Right forelimb (tissue), 1 donor: Measurements from ENCODE around the gene GATAD2A.
A peak's percentile ranks its signal among the peaks of the same experiment; 100 is the strongest.

ENCODE experiments used
- DNase-seq: peaks from one replicate; pipeline ENCODE4 v3.0.0-alpha.2; 2018

Gene GATAD2A

DNA sequence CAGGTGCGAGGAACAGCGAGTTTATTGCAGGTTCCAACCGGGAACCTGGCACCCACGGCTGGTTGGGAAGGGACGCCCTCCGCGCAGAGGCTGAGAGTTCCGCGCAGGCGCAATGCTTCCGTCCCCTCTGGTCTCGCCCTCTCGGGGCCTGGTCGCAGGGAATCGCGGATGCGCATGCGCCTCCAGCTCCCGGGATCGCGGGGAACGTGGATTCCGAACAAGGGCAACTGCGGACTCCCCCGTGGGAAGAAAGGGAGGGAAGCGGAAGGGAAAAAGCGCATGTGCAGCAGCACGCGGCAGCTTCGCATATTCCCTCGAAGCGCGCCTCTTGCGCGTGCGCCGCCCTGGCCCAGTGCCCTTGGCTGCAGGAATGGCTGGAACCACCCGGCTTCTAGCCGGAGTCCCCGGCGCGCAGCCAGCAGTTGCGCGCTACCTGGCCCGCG, 108.8 kb downstream of the GATAD2A start:
- DNase-seq = peak; percentile 82

GRCh38 chr19:19514881-19515641, 109.6 kb downstream of the GATAD2A start, which contains the start of gene TSSK6:
Gene TSSK6, minus strand, starts transcription at chr19:19515548. Its CDS starts 121 bp downstream, at chr19:19515427.
- no peak for DNase-seq

GRCh38 chr19:19515642-19516519, 110.4 kb downstream of the GATAD2A start, which contains the start of gene NDUFA13:
Gene NDUFA13, plus strand, starts transcription at chr19:19516225. Its CDS starts 14 bp downstream, at chr19:19516239.
- peak; percentile 98 for DNase-seq

DNA sequence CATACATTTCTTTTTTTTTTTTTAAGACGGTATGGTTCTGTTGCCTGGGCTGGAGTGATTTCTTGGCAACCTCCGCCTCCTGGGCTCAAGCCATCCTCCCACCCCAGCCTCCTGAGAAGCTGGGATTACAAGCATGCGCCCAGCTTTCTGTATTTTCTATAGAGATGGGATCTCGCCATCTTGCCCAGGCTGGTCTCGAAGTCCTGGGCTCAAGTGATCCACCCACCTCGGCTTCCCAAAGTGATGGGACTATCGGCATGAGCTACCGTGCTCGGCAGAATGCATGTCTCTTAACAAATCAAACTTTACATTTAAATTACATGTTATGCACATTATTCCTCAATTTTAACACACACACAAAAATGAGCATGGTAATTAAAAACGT, 111.8 kb downstream of the GATAD2A start:
- no peak for DNase-seq

DNA sequence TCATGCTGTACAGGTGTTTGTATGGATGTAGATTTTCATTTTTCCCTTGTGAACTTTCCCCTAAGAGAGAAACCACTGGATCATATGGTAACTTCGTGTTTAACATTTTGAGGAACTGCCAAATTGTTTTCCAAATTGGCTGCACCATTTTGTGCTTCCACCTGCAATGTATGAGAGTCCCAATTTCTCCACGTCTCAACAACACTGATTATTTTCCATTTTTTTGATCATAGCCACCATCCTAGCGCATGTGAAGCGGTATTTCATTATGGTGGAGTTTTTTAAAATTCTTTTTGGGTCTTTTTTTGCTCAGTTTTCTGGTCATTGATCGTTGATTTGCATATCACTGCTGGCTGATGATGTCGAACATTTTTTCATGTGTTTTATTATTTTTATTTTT, 115.5 kb downstream of the GATAD2A start:
- no peak for DNase-seq

DNA sequence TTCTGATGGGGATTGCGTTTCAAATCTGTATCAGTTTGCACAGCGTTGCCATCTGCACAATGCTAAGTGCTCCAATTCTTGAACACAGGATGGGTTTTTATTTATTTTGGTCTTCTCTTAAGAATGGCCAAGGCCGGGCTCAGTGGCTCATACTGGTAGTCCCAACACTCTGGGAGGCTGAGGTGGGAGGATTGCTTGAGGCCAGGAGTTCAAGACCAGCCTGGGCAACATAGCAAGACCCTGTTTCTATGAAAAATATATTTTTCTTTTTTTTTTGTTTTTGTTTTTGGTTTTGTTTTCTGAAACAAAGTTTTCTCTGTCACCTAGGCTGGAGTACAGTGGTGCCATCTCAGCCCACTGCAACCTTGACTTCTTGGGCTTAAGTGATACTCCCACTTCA, 117.7 kb downstream of the GATAD2A start:
- DNase-seq = no peak

DNA sequence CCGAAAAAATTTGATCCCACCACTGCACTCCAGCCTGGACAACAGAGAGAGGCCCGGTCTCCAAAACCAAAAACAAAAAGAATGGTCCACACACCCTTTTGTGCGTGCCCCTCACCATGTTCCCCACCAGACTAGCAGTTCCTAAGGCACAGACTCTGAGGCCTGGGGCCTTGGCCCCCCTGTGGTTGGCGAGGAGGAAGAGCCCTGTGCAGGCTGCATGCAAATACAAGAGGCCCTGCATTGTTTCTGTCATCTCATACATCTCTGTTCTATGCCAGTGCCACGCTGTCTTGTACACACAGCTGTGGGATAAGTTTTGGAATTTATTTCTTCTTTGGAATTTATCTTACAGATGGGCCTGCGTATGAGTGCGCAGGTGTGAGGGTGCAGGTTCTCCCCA, 118.6 kb downstream of the GATAD2A start:
- no peak for DNase-seq

DNA sequence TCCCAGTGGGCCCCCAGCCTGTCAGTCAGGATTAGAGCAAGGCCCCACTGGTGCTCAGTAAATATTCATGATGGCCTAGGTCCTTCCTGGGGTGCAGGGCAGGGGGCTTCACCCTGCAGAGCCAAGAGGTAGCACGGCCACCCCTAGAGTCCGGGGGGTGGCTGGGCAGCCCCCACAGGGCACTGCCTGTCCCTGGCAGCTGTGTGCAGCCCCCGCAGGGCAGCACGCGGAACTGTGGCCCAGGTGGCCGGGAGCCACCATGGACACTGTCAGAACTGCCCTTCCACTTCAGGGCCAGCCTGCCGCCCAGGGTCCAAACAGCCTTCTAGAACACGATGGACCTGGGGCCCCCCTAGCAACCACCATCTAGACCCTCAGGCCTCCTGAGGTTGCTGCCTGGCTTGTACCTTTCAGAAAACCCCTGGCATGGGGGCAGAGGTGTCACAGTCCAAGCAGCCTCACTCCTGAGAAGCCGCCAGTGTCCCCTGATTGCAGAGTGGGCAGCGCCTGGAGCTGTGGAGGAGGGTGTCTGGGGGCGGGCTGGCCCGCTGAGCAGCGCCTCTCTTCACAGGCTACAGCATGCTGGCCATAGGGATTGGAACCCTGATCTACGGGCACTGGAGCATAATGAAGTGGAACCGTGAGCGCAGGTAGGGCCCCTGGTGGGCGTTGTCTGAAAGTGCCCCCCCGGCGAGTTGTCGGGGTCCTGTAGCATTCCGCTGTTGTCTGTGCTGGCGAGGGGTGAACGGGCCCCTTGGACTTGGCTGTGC, 120.3 kb downstream of the GATAD2A start:
- DNase-seq = no peak

DNA sequence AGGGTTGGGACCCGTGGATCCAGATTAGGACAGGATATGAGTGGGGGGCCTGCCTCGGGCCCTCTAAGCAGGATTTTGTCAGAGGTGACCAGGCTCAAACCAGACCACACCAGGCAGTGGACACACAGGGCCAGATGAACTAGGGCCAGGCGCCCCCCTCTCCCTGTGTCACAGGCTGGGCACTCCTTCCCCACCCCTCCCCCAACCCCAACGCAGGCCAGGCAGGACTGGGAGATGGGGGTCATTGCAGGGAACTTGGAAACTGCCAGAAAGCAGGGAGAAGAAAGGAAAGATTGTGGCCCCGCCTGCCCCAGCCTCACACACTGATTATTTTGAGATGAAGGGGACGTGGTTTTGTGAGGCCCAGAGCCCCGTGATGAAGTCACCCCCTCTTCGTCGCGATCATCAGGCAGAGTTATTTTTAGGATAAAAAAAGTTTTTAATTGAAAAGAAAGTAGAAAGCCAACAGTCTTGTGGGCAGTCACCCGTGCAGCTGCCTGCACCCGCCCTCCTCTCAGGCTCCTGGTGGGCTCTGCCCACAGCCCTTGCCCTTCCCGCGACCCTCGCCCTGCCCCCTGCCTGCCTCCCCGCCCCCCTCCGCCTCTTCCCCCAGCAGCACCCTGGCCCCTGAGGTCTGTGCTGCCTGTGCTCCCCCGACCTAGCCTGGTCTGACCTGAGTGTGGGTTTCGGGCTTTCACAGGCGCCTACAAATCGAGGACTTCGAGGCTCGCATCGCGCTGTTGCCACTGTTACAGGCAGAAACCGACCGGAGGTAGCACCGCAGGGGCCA, 121.3 kb downstream of the GATAD2A start:
- DNase-seq = no peak

GRCh38 chr19:19527371-19527656, 121.8 kb downstream of the GATAD2A start:
- no peak for DNase-seq

DNA sequence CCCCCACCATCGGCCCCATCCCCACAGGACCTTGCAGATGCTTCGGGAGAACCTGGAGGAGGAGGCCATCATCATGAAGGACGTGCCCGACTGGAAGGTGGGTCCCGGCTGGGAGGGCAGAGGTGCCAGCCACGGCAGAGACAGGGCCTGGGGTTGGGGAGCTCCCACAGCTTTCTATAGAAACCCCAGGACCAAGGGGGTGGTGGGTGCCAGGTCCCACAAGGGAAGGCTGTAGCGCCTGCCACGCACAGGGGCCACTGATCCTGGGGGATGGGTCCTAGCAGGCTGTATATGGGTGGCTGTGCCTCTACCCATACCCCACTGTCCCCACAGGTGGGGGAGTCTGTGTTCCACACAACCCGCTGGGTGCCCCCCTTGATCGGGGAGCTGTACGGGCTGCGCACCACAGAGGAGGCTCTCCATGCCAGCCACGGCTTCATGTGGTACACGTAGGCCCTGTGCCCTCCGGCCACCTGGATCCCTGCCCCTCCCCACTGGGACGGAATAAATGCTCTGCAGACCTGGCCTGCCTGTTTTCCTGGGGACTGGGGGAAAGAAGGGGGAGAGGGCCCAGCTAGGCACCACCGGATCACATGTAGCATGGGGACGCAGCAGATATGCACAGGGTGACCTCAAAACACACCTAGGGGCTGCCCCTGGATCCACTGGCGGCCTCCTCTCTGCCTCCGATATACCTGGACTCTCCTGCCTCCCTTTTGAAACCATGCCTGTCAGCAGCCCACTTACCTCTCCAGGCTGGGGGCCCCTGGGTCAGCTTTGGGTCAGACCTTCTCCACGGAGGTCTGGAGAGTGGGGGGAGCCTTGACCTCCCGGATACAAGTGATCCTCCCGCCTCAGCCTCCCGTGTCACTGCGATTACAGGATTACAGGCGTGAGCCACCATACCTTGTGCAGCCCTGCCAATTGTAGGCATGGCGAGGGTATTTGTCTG, 122.5 kb downstream of the GATAD2A start:
- DNase-seq = no peak

GRCh38 chr19:19528721-19529490, 123.4 kb downstream of the GATAD2A start, which contains the start of gene YJEFN3:
Gene YJEFN3, plus strand, starts transcription at chr19:19528911. Its CDS starts 22 bp downstream, at chr19:19528933.
- DNase-seq = no peak

GRCh38 chr19:19529783-19530422, 124.4 kb downstream of the GATAD2A start:
- DNase-seq = no peak

DNA sequence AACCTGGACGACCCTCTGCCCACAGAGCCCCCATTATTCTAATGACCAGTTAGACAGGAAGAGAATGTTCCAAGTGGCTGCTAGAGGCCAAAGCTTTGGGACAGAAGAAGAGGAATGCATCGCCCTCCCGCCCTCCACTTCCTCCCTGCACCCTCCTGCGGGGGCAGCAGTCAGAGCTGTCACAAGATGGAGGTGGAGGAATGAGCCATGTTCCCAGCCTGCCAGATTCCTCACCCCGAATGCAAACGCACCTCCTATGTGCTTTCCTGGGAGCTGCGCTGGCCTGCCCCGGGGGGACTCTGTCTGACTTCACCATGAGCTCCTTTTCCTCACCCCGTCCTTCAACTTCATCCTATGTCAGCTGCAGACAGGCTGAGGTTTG, 124.9 kb downstream of the GATAD2A start:
- DNase-seq = no peak

- DNase-seq = no peak
These were observed 125.4 kb downstream of the GATAD2A start for GRCh38 chr19:19530889-19531288.

- DNase-seq = peak; percentile 91
These were observed 126.7 kb downstream of the GATAD2A start for GRCh38 chr19:19531951-19532805.

DNA sequence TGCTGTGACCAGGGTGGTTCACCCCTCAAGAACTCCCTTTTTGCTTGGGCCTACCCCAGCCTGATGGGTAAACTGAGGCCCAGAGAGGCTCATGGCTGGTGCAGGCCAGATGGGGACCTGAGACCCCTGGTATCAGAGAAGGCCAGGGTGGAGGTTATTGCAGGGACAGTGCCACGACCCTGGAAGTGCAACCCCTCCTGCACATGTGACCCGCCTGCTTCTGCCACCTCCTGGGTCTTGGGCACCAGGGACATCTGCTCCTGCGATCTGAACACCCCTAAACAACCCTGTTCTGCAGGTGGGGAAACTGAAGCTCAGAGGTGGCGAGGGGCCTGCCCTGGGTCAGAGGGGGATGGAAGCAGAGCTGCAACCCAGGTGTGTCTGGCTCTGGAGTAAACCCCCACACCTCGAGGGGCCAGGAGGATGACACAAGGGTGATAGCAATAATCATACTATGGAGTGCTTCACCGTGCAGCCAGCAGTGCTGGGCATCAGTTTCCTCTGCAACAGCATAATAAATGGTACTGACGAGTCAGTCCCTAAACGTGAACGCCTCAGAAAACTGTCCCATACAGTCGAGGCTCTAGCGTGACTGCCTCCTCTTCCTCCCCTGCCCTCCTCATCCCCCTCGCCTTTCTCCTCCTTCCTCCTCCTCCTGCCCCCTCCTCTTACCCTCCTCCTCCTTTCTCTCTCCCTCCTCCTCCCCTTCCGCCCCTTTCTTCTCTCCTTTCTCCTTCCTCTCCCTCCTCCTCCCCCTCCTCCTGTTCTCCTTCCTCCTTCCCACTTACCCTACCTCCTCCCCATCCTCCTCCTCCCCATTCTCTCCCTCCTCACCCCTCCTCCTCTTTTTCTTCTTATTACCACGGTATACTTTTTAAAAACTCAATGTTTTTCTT, 127.6 kb downstream of the GATAD2A start:
- DNase-seq = no peak

DNA sequence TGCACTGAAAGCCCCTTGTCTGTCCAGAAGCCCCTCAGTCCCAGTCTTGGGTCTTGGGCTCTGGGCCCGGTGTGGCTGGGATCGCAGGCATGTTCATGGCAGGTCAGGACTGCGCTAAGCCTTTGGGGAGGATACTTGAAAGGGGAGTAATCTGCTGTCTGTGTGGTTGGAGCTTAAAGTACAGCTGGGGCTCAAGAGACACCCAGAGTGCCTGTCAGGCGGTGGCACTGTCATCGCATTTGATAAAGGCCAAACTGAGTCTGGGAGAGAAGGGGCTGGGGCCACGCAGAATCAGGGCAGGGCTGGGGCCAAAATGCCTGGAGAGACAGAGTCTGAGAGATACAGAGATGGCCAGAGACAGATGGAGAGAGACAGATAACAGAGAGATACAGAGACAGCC, 128.4 kb downstream of the GATAD2A start:
- DNase-seq = peak; percentile 51
